Stimulated activated naive CD8-positive, alpha-beta T cell treated with anti-CD3 and anti-CD28 coated beads, Interleukin-15, amount 100 ng/mL, for 72 hours (primary cell): ENCODE results near the gene FBXL20.
"Not testable (repeated sequence)": the region's sequence is repeated elsewhere in the genome, so short reads cannot be mapped to it uniquely, and the experiment has no call there.

ENCODE experiments used
- ATAC-seq: fragments of 150-1000 bp; cut with Tn5 transposase; 2 replicates; pipeline ENCODE4 v1.10.0; 2021; ENCODE audit warnings: mild to moderate bottlenecking, moderate library complexity
- DNase-seq, 2 donors: peaks; one replicate each; pipeline ENCODE4 v3.0.0; 2021 to 2022
- H3K27ac Mint-ChIP-seq, 2 donors: one replicate each; pipeline ENCODE4 v1.8.0; 2022; ENCODE audit warnings: mild to moderate bottlenecking in 2 of 2, mixed read lengths in 2 of 2, moderate library complexity in 2 of 2
- H3K27me3 Mint-ChIP-seq: one replicate; pipeline ENCODE4 v1.8.0; 2022; ENCODE audit warnings: mixed read lengths
- H3K4me1 Mint-ChIP-seq: one replicate; pipeline ENCODE4 v1.8.0; 2022; ENCODE audit warnings: mild to moderate bottlenecking, mixed read lengths
- H3K4me3 Mint-ChIP-seq, 2 donors: one replicate each; pipeline ENCODE4 v1.8.0; 2022; ENCODE audit warnings: mild to moderate bottlenecking in 2 of 2, mixed read lengths in 2 of 2, moderate library complexity in 1 of 2
- H3K9me3 Mint-ChIP-seq, 2 donors: one replicate each; pipeline ENCODE4 v1.8.0; 2022; ENCODE audit warnings: mixed read lengths in 2 of 2

Gene FBXL20

GRCh38 chr17:39357488-39357887, 43.9 kb downstream of the FBXL20 start:
- no peaks in the 10 kb centered on the region for H3K9me3 Mint-ChIP-seq
- DNase-seq (no peak), ATAC-seq (no peak)
- no peak overlapping the region for H3K27ac Mint-ChIP-seq
- H3K27me3 Mint-ChIP-seq = no peaks in the 10 kb centered on the region
- H3K4me1 Mint-ChIP-seq = peaks cover 14% of the 10 kb centered on the region
- H3K4me3 Mint-ChIP-seq = no peak overlapping the region

GRCh38 chr17:39352986-39353385, 48.4 kb downstream of the FBXL20 start:
- no peaks in the 10 kb centered on the region for H3K9me3 Mint-ChIP-seq

GRCh38 chr17:39352511-39352910, 48.9 kb downstream of the FBXL20 start:
- DNase-seq = no peak
- no peak overlapping the region for H3K27ac Mint-ChIP-seq
- H3K4me3 Mint-ChIP-seq = no peak overlapping the region
- ATAC-seq = no peak
- H3K27me3 Mint-ChIP-seq = no peaks in the 10 kb centered on the region
- no peaks in the 10 kb centered on the region for H3K9me3 Mint-ChIP-seq
- H3K4me1 Mint-ChIP-seq = no peaks in the 10 kb centered on the region

More at GRCh38 chr17:39352986-39353385, 48.4 kb downstream of the FBXL20 start:
- Mint-ChIP-seq H3K4me3 (no peak overlapping the region), H3K4me1 (no peaks in the 10 kb centered on the region), H3K27me3 (no peaks in the 10 kb centered on the region), H3K27ac (no peak overlapping the region)
- ATAC-seq = no peak
- no peak for DNase-seq

GRCh38 chr17:39351508-39351907, 49.9 kb downstream of the FBXL20 start:
- no peak for ATAC-seq
- no peaks in the 10 kb centered on the region for H3K27me3 Mint-ChIP-seq
- no peak overlapping the region for H3K4me3 Mint-ChIP-seq
- DNase-seq = no peak
- no peaks in the 10 kb centered on the region for H3K4me1 Mint-ChIP-seq
- H3K9me3 Mint-ChIP-seq = no peaks in the 10 kb centered on the region
- H3K27ac Mint-ChIP-seq = no peak overlapping the region

GRCh38 chr17:39349246-39349645, 52.2 kb downstream of the FBXL20 start:
- no peak overlapping the region for H3K4me3 Mint-ChIP-seq
- peak overlapping the region in 1 of 2 donors; percentile 93 for H3K27ac Mint-ChIP-seq
- DNase-seq (no peak), ATAC-seq (no peak)
- no peaks in the 10 kb centered on the region for H3K27me3 Mint-ChIP-seq
- no peaks in the 10 kb centered on the region for H3K4me1 Mint-ChIP-seq
- H3K9me3 Mint-ChIP-seq = no peaks in the 10 kb centered on the region

- not testable (repeated sequence) for H3K27ac Mint-ChIP-seq, H3K27me3 Mint-ChIP-seq, H3K4me3 Mint-ChIP-seq, DNase-seq, H3K4me1 Mint-ChIP-seq, ATAC-seq, H3K9me3 Mint-ChIP-seq
Measured at GRCh38 chr17:39346863-39347262, 54.6 kb downstream of the FBXL20 start.

GRCh38 chr17:39341541-39341940, 59.9 kb downstream of the FBXL20 start:
- no peak overlapping the region for H3K27ac Mint-ChIP-seq
- DNase-seq = no peak
- no peaks in the 10 kb centered on the region for H3K27me3 Mint-ChIP-seq
- no peaks in the 10 kb centered on the region for H3K9me3 Mint-ChIP-seq
- no peaks in the 10 kb centered on the region for H3K4me1 Mint-ChIP-seq
- no peak overlapping the region for H3K4me3 Mint-ChIP-seq
- no peak for ATAC-seq

GRCh38 chr17:39340731-39341130, 60.7 kb downstream of the FBXL20 start:
- no peaks in the 10 kb centered on the region for H3K9me3 Mint-ChIP-seq
- no peaks in the 10 kb centered on the region for H3K4me1 Mint-ChIP-seq
- no peak overlapping the region for H3K4me3 Mint-ChIP-seq
- DNase-seq (no peak), ATAC-seq (no peak)
- H3K27me3 Mint-ChIP-seq = no peaks in the 10 kb centered on the region
- H3K27ac Mint-ChIP-seq = no peak overlapping the region

- Mint-ChIP-seq H3K4me3 (no peak overlapping the region), H3K4me1 (no peaks in the 10 kb centered on the region), H3K27me3 (no peaks in the 10 kb centered on the region), H3K27ac (no peak overlapping the region), H3K9me3 (no peaks in the 10 kb centered on the region)
- ATAC-seq (no peak), DNase-seq (no peak)
Measured at GRCh38 chr17:39339272-39339671, 62.2 kb downstream of the FBXL20 start.

- H3K27me3 Mint-ChIP-seq, H3K9me3 Mint-ChIP-seq, H3K27ac Mint-ChIP-seq, DNase-seq, H3K4me1 Mint-ChIP-seq, H3K4me3 Mint-ChIP-seq, ATAC-seq: not testable (repeated sequence)
Measured at GRCh38 chr17:39337649-39338048, 63.8 kb downstream of the FBXL20 start.

GRCh38 chr17:39335704-39336223, 65.7 kb downstream of the FBXL20 start:
- H3K27ac Mint-ChIP-seq = no peak overlapping the region
- ATAC-seq = no peak

GRCh38 chr17:39334008-39334744, 67.2 kb downstream of the FBXL20 start:
- not testable (repeated sequence) for H3K9me3 Mint-ChIP-seq, H3K4me1 Mint-ChIP-seq, H3K27ac Mint-ChIP-seq, ATAC-seq, DNase-seq, H3K4me3 Mint-ChIP-seq, H3K27me3 Mint-ChIP-seq

More at GRCh38 chr17:39335704-39336223, 65.7 kb downstream of the FBXL20 start:
- Mint-ChIP-seq H3K9me3 (no peaks in the 10 kb centered on the region), H3K4me3 (no peak overlapping the region), H3K4me1 (no peaks in the 10 kb centered on the region), H3K27me3 (no peaks in the 10 kb centered on the region)
- DNase-seq = no peak

- DNase-seq = no peak
- H3K4me3 Mint-ChIP-seq = no peak overlapping the region
- H3K4me1 Mint-ChIP-seq = no peaks in the 10 kb centered on the region
- H3K27ac Mint-ChIP-seq = no peak overlapping the region
- ATAC-seq = no peak
- H3K27me3 Mint-ChIP-seq = no peaks in the 10 kb centered on the region
- H3K9me3 Mint-ChIP-seq = no peaks in the 10 kb centered on the region
Measured at GRCh38 chr17:39332092-39332491, 69.3 kb downstream of the FBXL20 start.

GRCh38 chr17:39328815-39329214, 72.6 kb downstream of the FBXL20 start:
- no peaks in the 10 kb centered on the region for H3K27me3 Mint-ChIP-seq
- H3K4me1 Mint-ChIP-seq = peaks cover 7% of the 10 kb centered on the region
- H3K4me3 Mint-ChIP-seq = no peak overlapping the region
- no peak for ATAC-seq
- H3K27ac Mint-ChIP-seq = no peak overlapping the region
- no peaks in the 10 kb centered on the region for H3K9me3 Mint-ChIP-seq
- DNase-seq = no peak

- H3K9me3 Mint-ChIP-seq = no peaks in the 10 kb centered on the region
- no peaks in the 10 kb centered on the region for H3K27me3 Mint-ChIP-seq
- H3K27ac Mint-ChIP-seq = no peak overlapping the region
- no peak for DNase-seq
- no peak for ATAC-seq
- H3K4me1 Mint-ChIP-seq = peaks cover 7% of the 10 kb centered on the region
- H3K4me3 Mint-ChIP-seq = no peak overlapping the region
Measured at GRCh38 chr17:39327109-39327508, 74.3 kb downstream of the FBXL20 start.

- Mint-ChIP-seq H3K27ac (no peak overlapping the region), H3K9me3 (no peaks in the 10 kb centered on the region), H3K4me3 (no peak overlapping the region), H3K4me1 (peaks cover 7% of the 10 kb centered on the region), H3K27me3 (no peaks in the 10 kb centered on the region)
- ATAC-seq = no peak
- DNase-seq = no peak
Measured at GRCh38 chr17:39325528-39326240, 75.7 kb downstream of the FBXL20 start.
